OCI-LY3 (cell line): Measurements from ENCODE around the gene RNF115.
"Not testable (repeated sequence)": the region's sequence is repeated elsewhere in the genome, so short reads cannot be mapped to it uniquely, and the experiment has no call there.

Source experiments
- H2AFZ ChIP-seq: fragments of 200-600, 300-600 bp; shearing (Covaris generic); 2 replicates; pipeline ENCODE4 v1.6.0; 2014; ENCODE audit warnings: antibody characterized with exemption, low read depth, low read length
- H3K27ac ChIP-seq: fragments of 200-600, 300-600 bp; sonication (generic); 2 replicates; pipeline ENCODE4 v1.5.1; 2014; ENCODE audit warnings: mild to moderate bottlenecking, low read length, moderate library complexity, mixed read lengths
- H3K27me3 ChIP-seq: fragments of 200-600, 300-600 bp; sonication (generic); 2 replicates; pipeline ENCODE4 v1.6.1; 2014; ENCODE audit warnings: low read depth, low read length, mixed read lengths
- H3K36me3 ChIP-seq: fragments of 200-600, 300-600 bp; sonication (generic); replicated peaks from 2 replicates; pipeline ENCODE3; 2014; ENCODE audit warnings: low read depth, low read length, mixed read lengths
- H3K4me1 ChIP-seq: fragments of 300-600, 200-600 bp; sonication (generic); 2 replicates; pipeline ENCODE4 v1.6.1; 2014; ENCODE audit warnings: low read length, mixed read lengths
- H3K4me2 ChIP-seq: fragments of 200-600, 300-600 bp; sonication (generic); 2 replicates; pipeline ENCODE4 v1.6.1; 2014; ENCODE audit warnings: low read length, mixed read lengths
- H3K4me3 ChIP-seq: fragments of 300-600, 200-600 bp; sonication (generic); 2 replicates; pipeline ENCODE4 v1.5.1; 2014; ENCODE audit warnings: antibody characterized with exemption, mild to moderate bottlenecking, low read length, moderate library complexity
- H3K79me2 ChIP-seq: fragments of 300-600, 200-600 bp; shearing (Covaris generic); 2 replicates; pipeline ENCODE4 v1.6.1; 2014; ENCODE audit warnings: mild to moderate bottlenecking, low read length, mixed read lengths
- H3K9ac ChIP-seq: fragments of 300-600, 200-600 bp; shearing (Covaris generic); 2 replicates; pipeline ENCODE4 v1.6.0; 2014; ENCODE audit warnings: mild to moderate bottlenecking, low read length, moderate library complexity
- H3K9me3 ChIP-seq: fragments of 200-600, 300-600 bp; shearing (Covaris generic); 2 replicates; pipeline ENCODE4 v1.6.1; 2014; ENCODE audit warnings: low read length, mixed read lengths; ENCODE audit not compliant: insufficient read depth
- H4K20me1 ChIP-seq: fragments of 200-600, 300-600 bp; sonication (generic); 2 replicates; pipeline ENCODE4 v1.6.1; 2016; ENCODE audit warnings: low read length, mixed read lengths; ENCODE audit not compliant: insufficient read depth
- CTCF ChIP-seq: fragments of 200-600, 300-600 bp; sonication (generic); IDR thresholded peaks from 2 replicates; pipeline ENCODE4 v1.5.1; 2014; ENCODE audit warnings: antibody characterized with exemption, low read length, low read depth
- EZH2phosphoT487 ChIP-seq: fragments of 200-600 bp; shearing (Covaris generic); IDR thresholded peaks from 2 replicates; pipeline ENCODE4 v1.6.1; 2018; ENCODE audit warnings: antibody characterized with exemption, mixed run types, low read depth

RNF115 gene

GRCh38 chr1:145719230-145720079 is 104.4 kb downstream of the RNF115 start, which contains the start of gene CD160:
Gene CD160, plus strand, starts transcription at chr1:145719499. Its CDS starts 8,829 bp downstream, at chr1:145728328.
- Histone ChIP-seq H3K27ac (no peak within 1 kb of the TSS), H3K27me3 (peaks cover 9% of the 10 kb centered on the region), H2AFZ (no peak within 1 kb of the TSS), H3K9ac (no peak within 1 kb of the TSS), H4K20me1 (no peaks in the 10 kb centered on the region), H3K4me2 (no peak within 1 kb of the TSS), H3K79me2 (no peaks in the 10 kb centered on the region), H3K36me3 (no peaks in the 10 kb centered on the region), H3K4me3 (no peak within 1 kb of the TSS), H3K9me3 (no peaks in the 10 kb centered on the region), H3K4me1 (peaks cover 5% of the 10 kb centered on the region)
- TF ChIP-seq EZH2phosphoT487: no peak
- no peak for TF ChIP-seq CTCF

DNA sequence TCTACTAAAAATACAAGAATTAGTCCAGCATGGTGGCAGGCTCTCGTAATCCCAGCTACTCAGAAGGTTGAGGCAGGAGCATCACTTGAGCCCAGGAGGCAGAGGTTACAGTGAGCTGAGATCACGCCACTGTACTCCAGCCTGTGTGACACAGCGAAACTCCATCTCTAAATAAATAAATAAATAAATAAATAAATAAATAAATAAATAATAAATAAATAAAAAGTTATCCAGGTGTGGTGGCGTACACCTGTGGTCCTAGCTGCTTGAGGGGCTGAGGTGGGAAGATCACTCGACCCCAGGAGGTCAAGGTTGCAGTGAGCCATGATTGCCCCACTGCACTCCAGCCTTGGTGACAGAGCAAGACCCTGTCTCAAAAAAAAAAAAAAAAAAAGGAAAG is 105.4 kb downstream of the RNF115 start:
- H2AFZ ChIP-seq, H3K36me3 ChIP-seq, H3K4me3 ChIP-seq, H4K20me1 ChIP-seq, H3K27me3 ChIP-seq, H3K4me1 ChIP-seq, H3K9ac ChIP-seq, H3K27ac ChIP-seq, H3K79me2 ChIP-seq, H3K9me3 ChIP-seq, H3K4me2 ChIP-seq: not testable (repeated sequence)

DNA sequence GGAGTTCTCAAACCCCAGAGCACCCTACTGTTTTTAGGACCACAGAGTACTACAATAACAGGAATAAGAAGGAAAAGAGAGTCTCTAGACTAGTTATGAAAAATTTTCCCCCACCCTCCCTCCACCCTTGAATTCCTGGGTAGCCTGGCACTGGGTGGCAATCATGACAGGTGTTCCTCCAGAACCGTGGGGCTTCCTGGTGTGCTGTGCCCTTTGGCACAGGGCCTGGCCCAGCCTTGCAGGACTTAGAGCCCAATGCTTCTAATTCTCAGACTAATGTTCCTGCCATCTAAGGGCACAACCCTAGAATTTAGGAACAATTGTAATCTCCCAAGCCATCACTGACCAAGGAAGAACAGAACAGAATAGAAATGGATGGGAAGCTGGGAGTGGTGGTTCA is 106.1 kb downstream of the RNF115 start:
- Histone ChIP-seq H3K36me3 (no peaks in the 10 kb centered on the region), H3K4me1 (peaks cover 5% of the 10 kb centered on the region), H3K9ac (no peak overlapping the region), H2AFZ (no peak overlapping the region), H3K79me2 (no peaks in the 10 kb centered on the region), H3K4me3 (no peak overlapping the region), H4K20me1 (no peaks in the 10 kb centered on the region), H3K27me3 (peaks cover 9% of the 10 kb centered on the region), H3K9me3 (no peaks in the 10 kb centered on the region), H3K27ac (no peak overlapping the region), H3K4me2 (no peak overlapping the region)
- TF ChIP-seq EZH2phosphoT487: no peak
- TF ChIP-seq CTCF: no peak

DNA sequence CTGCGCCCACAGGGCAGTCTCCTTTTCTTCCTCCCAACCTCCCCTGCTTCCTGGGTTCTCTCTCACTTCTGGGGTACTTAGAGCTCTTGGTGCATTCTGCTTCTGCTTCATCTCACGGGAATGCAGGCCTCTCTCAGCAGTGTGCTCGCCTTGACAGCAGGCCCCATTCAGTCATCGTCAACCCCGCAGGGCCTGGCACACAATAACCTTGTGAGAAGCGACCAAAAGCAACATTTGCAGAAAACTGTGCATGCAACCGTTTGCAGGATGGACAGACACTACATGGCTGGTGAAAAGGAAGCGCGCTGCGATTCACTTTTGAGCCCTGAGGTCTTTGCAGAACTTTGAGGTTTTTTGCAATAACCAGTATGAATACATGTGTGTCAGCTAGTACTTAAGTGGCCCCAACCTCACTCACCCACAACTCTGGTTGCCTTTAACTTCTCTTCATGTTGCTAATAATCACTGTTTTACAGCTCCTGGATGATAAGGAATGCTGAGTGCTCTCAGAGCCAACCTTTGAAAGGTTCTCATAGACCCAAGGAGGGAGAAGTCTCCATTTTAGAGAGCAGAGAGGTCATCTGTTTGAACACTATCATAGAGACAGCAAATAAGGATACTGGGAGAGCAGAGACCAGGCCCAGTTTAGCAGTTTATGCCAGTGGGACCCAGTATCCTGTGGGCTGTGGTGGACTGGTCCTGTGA is 107.1 kb downstream of the RNF115 start:
- TF ChIP-seq EZH2phosphoT487 (no peak), CTCF (no peak)
- Histone ChIP-seq H3K36me3 (no peaks in the 10 kb centered on the region), H3K4me3 (no peak overlapping the region), H3K9me3 (no peaks in the 10 kb centered on the region), H2AFZ (no peak overlapping the region), H3K9ac (no peak overlapping the region), H4K20me1 (no peaks in the 10 kb centered on the region), H3K27me3 (peaks cover 9% of the 10 kb centered on the region), H3K4me2 (no peak overlapping the region), H3K79me2 (no peaks in the 10 kb centered on the region), H3K27ac (no peak overlapping the region), H3K4me1 (peaks cover 5% of the 10 kb centered on the region)
